Trophoblast cell (in vitro differentiated cells and primary cell): ENCODE results near the gene OR2AG2.

Experiments used
- DNase-seq, 2 donors: peaks; one replicate each; pipeline ENCODE4 v3.0.0-alpha.2; 2016
- H2AFZ ChIP-seq: 2 replicates; pipeline ENCODE4 v1.6.1; 2013; ENCODE audit warnings: low read length, moderate library complexity, mild to moderate bottlenecking; ENCODE audit not compliant: insufficient read depth, poor library complexity
- H2AK5ac ChIP-seq: 2 replicates; pipeline ENCODE4 v1.6.1; 2013; ENCODE audit warnings: mild to moderate bottlenecking, low read length
- H2BK120ac ChIP-seq: 2 replicates; pipeline ENCODE4 v1.6.1; 2013; ENCODE audit warnings: low read length, mild to moderate bottlenecking, moderate library complexity; ENCODE audit not compliant: insufficient read depth, poor library complexity
- H2BK12ac ChIP-seq: 2 replicates; pipeline ENCODE4 v1.6.1; 2013; ENCODE audit warnings: mild to moderate bottlenecking, low read length, moderate library complexity
- H2BK5ac ChIP-seq: 2 replicates; pipeline ENCODE4 v1.6.1; 2013; ENCODE audit warnings: low read length, low read depth, moderate library complexity, mild to moderate bottlenecking; ENCODE audit not compliant: poor library complexity
- H3K14ac ChIP-seq: 2 replicates; pipeline ENCODE4 v1.6.1; 2013; ENCODE audit warnings: mild to moderate bottlenecking, low read length
- H3K18ac ChIP-seq: 2 replicates; pipeline ENCODE4 v1.6.1; 2013; ENCODE audit warnings: mild to moderate bottlenecking, low read length
- H3K23ac ChIP-seq: 2 replicates; pipeline ENCODE4 v1.6.1; 2013; ENCODE audit warnings: low read length
- H3K27ac ChIP-seq: 2 replicates; pipeline ENCODE4 v1.5.1; 2013; ENCODE audit warnings: low read depth, mild to moderate bottlenecking, inconsistent platforms, low read length, moderate library complexity
- H3K27me3 ChIP-seq: 2 replicates; pipeline ENCODE4 v1.6.1; 2013; ENCODE audit warnings: inconsistent platforms, mild to moderate bottlenecking, low read length, moderate library complexity; ENCODE audit not compliant: insufficient read depth
- H3K36me3 ChIP-seq, 2 experiments: 1 replicate in 1 of 2; 2 replicates in 1 of 2; pipeline ENCODE4 v1.6.1; 2013; ENCODE audit warnings: low read length in 2 of 2, mild to moderate bottlenecking in 2 of 2, moderate library complexity in 1 of 2; ENCODE audit not compliant: insufficient read depth in 2 of 2, control insufficient read depth in 1 of 2
- H3K4ac ChIP-seq: 2 replicates; pipeline ENCODE4 v1.6.1; 2013; ENCODE audit warnings: low read depth, mild to moderate bottlenecking, low read length, moderate library complexity
- H3K4me1 ChIP-seq, 2 experiments: 1 replicate in 1 of 2; 2 replicates in 1 of 2; pipeline ENCODE4 v1.6.1; 2013; ENCODE audit warnings: low read length in 2 of 2, mild to moderate bottlenecking in 2 of 2, moderate library complexity in 1 of 2; ENCODE audit not compliant: insufficient read depth in 2 of 2, control insufficient read depth in 1 of 2
- H3K4me2 ChIP-seq: 2 replicates; pipeline ENCODE4 v1.6.1; 2013; ENCODE audit warnings: inconsistent platforms, mild to moderate bottlenecking, low read length, moderate library complexity
- H3K4me3 ChIP-seq: 2 replicates; pipeline ENCODE4 v1.5.1; 2013; ENCODE audit warnings: mild to moderate bottlenecking, low read depth, low read length, inconsistent platforms
- H3K79me1 ChIP-seq: one replicate; pipeline ENCODE4 v1.6.1; 2013; ENCODE audit warnings: low read length
- H3K79me2 ChIP-seq: 2 replicates; pipeline ENCODE4 v1.6.1; 2013; ENCODE audit warnings: low read length, mild to moderate bottlenecking; ENCODE audit not compliant: control insufficient read depth, insufficient read depth, poor library complexity
- H3K9ac ChIP-seq: 2 replicates; pipeline ENCODE4 v1.6.1; 2013; ENCODE audit warnings: mild to moderate bottlenecking, low read length
- H3K9me3 ChIP-seq: 2 replicates; pipeline ENCODE4 v1.6.1; 2013; ENCODE audit warnings: low read depth, mild to moderate bottlenecking, control low read depth, inconsistent platforms, low read length; ENCODE audit not compliant: insufficient read depth
- H4K12ac ChIP-seq: 2 replicates; pipeline ENCODE4 v1.6.1; 2013; ENCODE audit warnings: low read depth, mild to moderate bottlenecking, low read length, moderate library complexity
- H4K8ac ChIP-seq: 2 replicates; pipeline ENCODE4 v1.6.1; 2013; ENCODE audit warnings: low read depth, mild to moderate bottlenecking, low read length, moderate library complexity
- H4K91ac ChIP-seq: one replicate; pipeline ENCODE4 v1.6.1; 2013; ENCODE audit warnings: low read depth, mild to moderate bottlenecking, low read length, moderate library complexity
- WGBS: extraction: QIAGEN DNeasy Blood & Tissue Kit; methylation state at CpG from one replicate; pipeline ENCODE4 v1.1.7; 2013; ENCODE audit warnings: missing lambda C conversion rate; ENCODE audit not compliant: insufficient read length, insufficient coverage; ENCODE audit errors: extremely low coverage; 5-methylcytosine and 5-hydroxymethylcytosine counted together

Gene OR2AG2

DNA sequence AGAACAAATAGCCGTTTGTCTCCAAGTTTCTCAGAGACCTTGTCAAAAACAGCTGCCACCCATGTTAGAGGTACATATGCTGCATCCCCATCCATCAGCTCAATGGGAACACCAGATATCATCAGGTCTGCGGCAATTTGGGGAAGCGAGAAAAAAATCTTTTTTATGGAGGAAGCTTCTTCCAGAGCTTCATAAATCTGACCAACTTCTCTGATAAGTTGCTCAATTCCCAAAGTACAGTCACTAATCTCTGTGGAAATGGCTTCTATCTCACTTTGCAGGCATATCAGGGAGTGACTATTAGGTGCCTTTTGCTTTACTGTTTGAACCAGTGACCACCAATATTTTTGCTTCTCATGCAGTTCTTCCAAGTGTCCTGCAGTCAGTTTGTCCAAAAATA is 54.4 kb downstream of the OR2AG2 start:
- H3K9me3 ChIP-seq = peaks cover 2% of the 10 kb centered on the region
- no peak overlapping the region for H4K91ac ChIP-seq
- H3K27me3 ChIP-seq = no peaks in the 10 kb centered on the region
- H3K4me1 ChIP-seq = no peaks in the 10 kb centered on the region
- H4K12ac ChIP-seq = no peak overlapping the region
- no peak overlapping the region for H2BK5ac ChIP-seq
- H3K79me1 ChIP-seq = no peaks in the 10 kb centered on the region
- H3K27ac ChIP-seq = no peak overlapping the region
- H3K4ac ChIP-seq = no peak overlapping the region
- H3K18ac ChIP-seq = no peak overlapping the region
- no peak overlapping the region for H3K23ac ChIP-seq
- no peak overlapping the region for H4K8ac ChIP-seq
- no peak overlapping the region for H2AFZ ChIP-seq
- no peak overlapping the region for H2BK12ac ChIP-seq
- H2BK120ac ChIP-seq = no peak overlapping the region
- DNase-seq = no peak
- H2AK5ac ChIP-seq = no peak overlapping the region
- no peak overlapping the region for H3K4me3 ChIP-seq
- no peak overlapping the region for H3K14ac ChIP-seq
- no peak overlapping the region for H3K9ac ChIP-seq
- H3K36me3 ChIP-seq = no peaks in the 10 kb centered on the region
- no peak overlapping the region for H3K4me2 ChIP-seq
- no peaks in the 10 kb centered on the region for H3K79me2 ChIP-seq
- no CpG with 5 or more reads among the region's 3 CpGs for WGBS
